ENCODE measurements around the gene TMEM40. TPM values are rescaled to one million over a fixed set of nuclear protein-coding genes. Genes with fewer than 3 reads are reported as not detected.

Gene TMEM40, protein sequence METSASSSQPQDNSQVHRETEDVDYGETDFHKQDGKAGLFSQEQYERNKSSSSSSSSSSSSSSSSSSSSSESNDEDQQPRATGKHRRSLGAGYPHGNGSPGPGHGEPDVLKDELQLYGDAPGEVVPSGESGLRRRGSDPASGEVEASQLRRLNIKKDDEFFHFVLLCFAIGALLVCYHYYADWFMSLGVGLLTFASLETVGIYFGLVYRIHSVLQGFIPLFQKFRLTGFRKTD
- not detected in 2 replicates for total RNA-seq

DNA sequence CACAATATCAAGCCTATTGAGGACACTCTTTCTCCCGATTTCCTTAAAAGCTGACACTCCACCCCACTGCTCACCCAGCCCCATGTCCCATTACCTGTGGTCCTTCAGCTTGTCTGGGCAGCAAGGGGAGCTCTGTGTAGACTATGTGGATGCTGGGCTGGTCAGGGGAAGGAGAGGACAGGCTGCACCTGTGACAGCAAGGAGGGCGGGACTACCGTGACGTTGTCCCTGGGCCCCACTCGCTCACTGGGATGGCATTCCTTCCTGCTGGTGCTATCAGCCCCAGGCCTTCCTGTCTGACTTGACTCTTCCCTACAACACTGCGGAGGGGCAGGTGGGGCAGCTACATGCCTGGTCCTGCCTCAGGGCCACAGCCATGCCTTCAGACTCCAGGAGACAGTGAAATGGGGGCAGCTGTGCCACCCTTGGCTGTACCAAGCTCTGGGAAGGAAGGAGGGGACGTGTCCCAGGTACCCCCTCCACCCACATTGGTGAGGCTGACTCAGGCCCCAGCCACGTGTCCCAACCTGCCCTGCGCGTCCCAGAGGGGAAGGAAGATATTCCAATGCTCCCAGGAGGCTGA is at the start of gene TMEM40:
TMEM40 (minus strand) TSS at position 163 of the 583 bp plus-strand sequence. CDS start 9,427 bp downstream, outside the sequence.

DNA sequence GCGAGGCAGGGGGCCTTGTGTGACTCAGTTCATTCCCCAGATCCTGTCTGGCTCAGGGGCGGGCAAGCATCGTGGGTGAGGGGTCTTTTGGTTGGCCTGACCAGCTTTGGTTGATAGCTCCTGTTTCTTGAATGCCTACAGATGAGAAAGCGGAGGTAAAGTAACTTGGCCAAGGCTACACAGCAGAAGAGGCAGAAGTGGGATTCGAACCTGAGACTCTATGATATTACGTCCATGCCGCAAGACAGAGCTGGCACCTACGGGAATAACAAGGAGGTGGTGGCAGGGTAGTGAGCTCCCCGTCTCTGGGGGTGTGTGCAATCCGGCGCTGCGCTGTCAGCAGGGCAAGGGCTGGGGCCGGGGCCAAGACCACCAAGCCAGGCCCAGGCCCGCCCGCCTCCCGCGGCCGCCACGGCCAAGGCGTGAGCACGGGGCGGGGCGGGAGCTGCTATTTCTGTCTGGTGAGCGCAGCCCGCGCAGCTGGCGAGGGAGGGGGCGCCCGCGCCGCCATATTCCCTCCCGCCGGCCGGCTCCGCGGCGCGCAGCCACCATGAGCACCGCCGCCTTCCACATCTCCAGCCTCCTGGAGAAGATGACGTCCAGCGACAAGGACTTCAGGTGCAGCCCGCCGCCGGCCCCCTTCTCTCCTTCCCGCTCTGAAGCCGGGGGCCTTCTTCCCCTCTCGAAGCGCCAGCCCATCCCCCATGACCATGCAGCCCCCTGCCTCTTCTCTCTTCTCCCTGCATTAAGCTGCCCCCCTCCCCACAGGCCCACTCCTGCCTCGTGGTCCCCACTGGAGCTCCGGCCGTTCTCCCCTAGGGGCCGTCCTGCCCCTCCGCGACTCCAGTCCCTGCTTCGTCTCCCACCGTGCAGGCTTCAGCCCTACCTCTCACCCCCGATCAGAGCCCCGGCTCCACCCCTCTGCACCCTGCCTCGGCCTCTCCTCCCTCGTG is 37.4 kb upstream of the TMEM40 start, which contains the start of gene CAND2:
CAND2 (plus strand) TSS at position 510 of the 953 bp plus-strand sequence; CDS start at position 551, 41 bp downstream.

Other genes with a start within 250 kb of the TMEM40 start
- not detected in 2 replicates for gene MKRN2OS, start 213.8 kb downstream of the TMEM40 start, total RNA-seq
- gene MKRN2, start 202.2 kb downstream of the TMEM40 start, total RNA-seq, result 32.8 and 34.7 TPM in 2 replicates
- 54.5 and 70.2 TPM in 2 replicates for gene RAF1, start 95.1 kb downstream of the TMEM40 start, total RNA-seq
- 2.2 and 2.4 TPM in 2 replicates for gene CAND2, start 37.4 kb upstream of the TMEM40 start, total RNA-seq
- 1,196 and 1,750 TPM in 2 replicates for gene RPL32, start 82.3 kb upstream of the TMEM40 start, total RNA-seq